Stimulated activated CD4-positive, alpha-beta T cell treated with anti-CD3 and anti-CD28 coated beads, Interleukin-15, amount 100 ng/mL, for 24 hours (primary cell): ENCODE measurements around the gene SBF1.
"Not testable (repeated sequence)": the region's sequence is repeated elsewhere in the genome, so short reads cannot be mapped to it uniquely, and the experiment has no call there.

Source experiments
- DNase-seq: peaks from one replicate; pipeline ENCODE4 v3.0.0-alpha.2; 2020

Gene SBF1

GRCh38 chr22:50444663-50445062 lies 30.2 kb downstream of the SBF1 start:
- DNase-seq = no peak

- no peak for DNase-seq
Measured at GRCh38 chr22:50443801-50444625, 30.8 kb downstream of the SBF1 start.

GRCh38 chr22:50443197-50443596 lies 31.6 kb downstream of the SBF1 start:
- no peak for DNase-seq

GRCh38 chr22:50441428-50441993 lies 33.3 kb downstream of the SBF1 start:
- DNase-seq = no peak

GRCh38 chr22:50440544-50441249 lies 34.1 kb downstream of the SBF1 start:
- no peak for DNase-seq

GRCh38 chr22:50439871-50440331 lies 34.9 kb downstream of the SBF1 start:
- DNase-seq = no peak

- no peak for DNase-seq
Measured at GRCh38 chr22:50439314-50439870, 35.4 kb downstream of the SBF1 start.

- no peak for DNase-seq
Measured at GRCh38 chr22:50438305-50439275, 36.2 kb downstream of the SBF1 start.

GRCh38 chr22:50437511-50438304 lies 37.1 kb downstream of the SBF1 start:
- no peak for DNase-seq

GRCh38 chr22:50436841-50437341 lies 37.9 kb downstream of the SBF1 start:
- no peak for DNase-seq

GRCh38 chr22:50436015-50436830 lies 38.6 kb downstream of the SBF1 start:
- DNase-seq = no peak

- no peak for DNase-seq
Measured at GRCh38 chr22:50435291-50436014, 39.4 kb downstream of the SBF1 start.

GRCh38 chr22:50434849-50435248 lies 40.0 kb downstream of the SBF1 start:
- no peak for DNase-seq

- DNase-seq = not testable (repeated sequence)
Measured at GRCh38 chr22:50432877-50433510, 41.8 kb downstream of the SBF1 start.

GRCh38 chr22:50432131-50432876 lies 42.5 kb downstream of the SBF1 start:
- no peak for DNase-seq

- no peak for DNase-seq
Measured at GRCh38 chr22:50425179-50425916, 49.5 kb downstream of the SBF1 start.

- DNase-seq = no peak
Measured at GRCh38 chr22:50423956-50424355, 50.9 kb downstream of the SBF1 start.
